Measurements from ENCODE around the gene LONP2. TPM values are rescaled to one million over a fixed set of nuclear protein-coding genes. Genes with fewer than 3 reads are reported as not detected.
"Not testable (repeated sequence)": the region's sequence is repeated elsewhere in the genome, so short reads cannot be mapped to it uniquely, and the experiment has no call there.

LONP2 gene
- total and polyA plus RNA-seq, 4 donors: 30.0 to 304 (median 52.8) TPM

GRCh38 chr16:48374255-48374654, 130.2 kb downstream of the LONP2 start:
- DNase-seq (ENCODE audit: low spot score): no peak
- 30% methylated on average over 2 of the region's 2 CpGs for WGBS
- no peaks in the 10 kb centered on the region for H3K27me3 ChIP-seq (ENCODE audit: control insufficient read depth in 4 of 4, insufficient read depth in 4 of 4, low read length in 3 of 4)
- H3K36me3 ChIP-seq (ENCODE audit: control insufficient read depth in 4 of 4, insufficient read depth in 3 of 4, low read depth in 1 of 4, low read length in 3 of 4): no peaks in the 10 kb centered on the region
- H3K9ac ChIP-seq (ENCODE audit: low read depth in 1 of 2, low read length in 2 of 2): no peak overlapping the region
- no peak overlapping the region for H3K27ac ChIP-seq (ENCODE audit: low read depth in 1 of 2, low read length in 2 of 2)
- H3K4me3 ChIP-seq (ENCODE audit: low read depth in 1 of 3, low read length in 3 of 3): no peak overlapping the region
- no peaks in the 10 kb centered on the region for H3K9me3 ChIP-seq (ENCODE audit: control insufficient read depth in 4 of 4, low read length in 3 of 4)
- TF ChIP-seq HNF4A (conservative IDR thresholded peaks at IDR 0.05): no peak
- peaks cover 16 to 42% (median 25%) of the 10 kb centered on the region in 4 donors for H3K4me1 ChIP-seq (ENCODE audit: control insufficient read depth in 4 of 4, insufficient read depth in 4 of 4, low read length in 3 of 4)

GRCh38 chr16:48377301-48377700, 133.2 kb downstream of the LONP2 start:
- H3K4me3 ChIP-seq (ENCODE audit: low read depth in 1 of 3, low read length in 3 of 3); H3K9ac ChIP-seq (ENCODE audit: low read depth in 1 of 2, low read length in 2 of 2); H3K36me3 ChIP-seq (ENCODE audit: control insufficient read depth in 4 of 4, insufficient read depth in 3 of 4, low read depth in 1 of 4, low read length in 3 of 4); H3K27ac ChIP-seq (ENCODE audit: low read depth in 1 of 2, low read length in 2 of 2); H3K9me3 ChIP-seq (ENCODE audit: control insufficient read depth in 4 of 4, low read length in 3 of 4); H3K27me3 ChIP-seq (ENCODE audit: control insufficient read depth in 4 of 4, insufficient read depth in 4 of 4, low read length in 3 of 4); DNase-seq (ENCODE audit: low spot score): not testable (repeated sequence)
- peaks cover 25 to 64% (median 43%) of the 10 kb centered on the region in 4 donors for H3K4me1 ChIP-seq (ENCODE audit: control insufficient read depth in 4 of 4, insufficient read depth in 4 of 4, low read length in 3 of 4)
- WGBS: 94% methylated on average over 7 of the region's 7 CpGs

GRCh38 chr16:48378276-48378675, 134.2 kb downstream of the LONP2 start:
- no peaks in the 10 kb centered on the region for H3K27me3 ChIP-seq (ENCODE audit: control insufficient read depth in 4 of 4, insufficient read depth in 4 of 4, low read length in 3 of 4)
- no peak overlapping the region for H3K4me3 ChIP-seq (ENCODE audit: low read depth in 1 of 3, low read length in 3 of 3)
- no peak overlapping the region for H3K9ac ChIP-seq (ENCODE audit: low read depth in 1 of 2, low read length in 2 of 2)
- TF ChIP-seq MAX (IDR thresholded peaks at IDR 0.05) (no peak), REST (IDR thresholded peaks at IDR 0.05) (no peak), TAF1 (conservative IDR thresholded peaks at IDR 0.05) (no peak), HNF4G (IDR thresholded peaks at IDR 0.05) (no peak), ATF3 (IDR thresholded peaks at IDR 0.05) (no peak), GABPA (IDR thresholded peaks at IDR 0.05 in 1 of 2, conservative IDR thresholded peaks at IDR 0.05 in 1 of 2) (no peak), ZBTB33 (IDR thresholded peaks at IDR 0.05) (no peak), NR2F2 (IDR thresholded peaks at IDR 0.05) (no peak), FOXA2 (IDR thresholded peaks at IDR 0.05) (no peak), HNF4A (conservative IDR thresholded peaks at IDR 0.05) (no peak), RAD21 (IDR thresholded peaks at IDR 0.05) (no peak), FOXA1 (IDR thresholded peaks at IDR 0.05) (no peak), YY1 (IDR thresholded peaks at IDR 0.05) (no peak)
- no peak overlapping the region for H3K27ac ChIP-seq (ENCODE audit: low read depth in 1 of 2, low read length in 2 of 2)
- WGBS: 86% methylated on average over 5 of the region's 5 CpGs
- no peaks in the 10 kb centered on the region for H3K9me3 ChIP-seq (ENCODE audit: control insufficient read depth in 4 of 4, low read length in 3 of 4)
- no peaks in the 10 kb centered on the region for H3K36me3 ChIP-seq (ENCODE audit: control insufficient read depth in 4 of 4, insufficient read depth in 3 of 4, low read depth in 1 of 4, low read length in 3 of 4)
- peaks cover 23 to 58% (median 45%) of the 10 kb centered on the region in 4 donors for H3K4me1 ChIP-seq (ENCODE audit: control insufficient read depth in 4 of 4, insufficient read depth in 4 of 4, low read length in 3 of 4)
- no peak for DNase-seq (ENCODE audit: low spot score)
